ENCODE results near the gene CACNA1C. TPM values are rescaled to one million over a fixed set of nuclear protein-coding genes. Genes with fewer than 3 reads are reported as not detected.

CACNA1C gene
- total RNA-seq, 4 donors from 2014 or later, result 0.38 to 2.4 (median 1.4) TPM

DNA sequence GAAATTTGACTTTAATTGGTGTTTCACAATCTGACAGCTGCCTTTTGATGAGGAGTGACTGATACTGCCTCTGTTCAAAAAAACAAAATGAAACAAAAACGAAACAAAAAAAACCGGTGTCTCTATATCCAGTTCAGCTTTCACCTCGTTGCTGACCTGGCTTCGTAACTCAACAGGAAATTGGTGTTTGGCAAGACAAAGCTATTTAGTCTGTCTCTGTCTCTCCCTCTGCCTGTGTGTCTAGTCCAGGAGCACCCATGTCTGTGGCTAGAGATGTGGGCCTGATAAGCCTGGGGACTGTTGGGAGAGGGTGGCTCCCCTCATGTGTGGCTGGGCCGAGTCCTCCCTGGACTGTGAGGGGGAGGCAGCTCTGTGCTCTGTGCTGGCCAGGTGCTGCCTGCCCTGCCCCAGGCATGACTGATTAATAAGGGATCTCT, 11.3 kb downstream of the CACNA1C start:
- intact Hi-C loops (cut with DNase I; ENCODE audit: low total_unique reads), result no loop called here
- 28 to 35% methylated on average over 5 of the region's 5 CpGs for WGBS, 2 donors
- no peak for DNase-seq (ENCODE audit: low spot score in 2 of 2)
- no peak overlapping the region for H3K4me3 ChIP-seq (ENCODE audit: low read depth, poor library complexity, severe bottlenecking)
- TF ChIP-seq POLR2A (IDR thresholded peaks at IDR 0.05), result no peak
- TF ChIP-seq, protein P1, sequence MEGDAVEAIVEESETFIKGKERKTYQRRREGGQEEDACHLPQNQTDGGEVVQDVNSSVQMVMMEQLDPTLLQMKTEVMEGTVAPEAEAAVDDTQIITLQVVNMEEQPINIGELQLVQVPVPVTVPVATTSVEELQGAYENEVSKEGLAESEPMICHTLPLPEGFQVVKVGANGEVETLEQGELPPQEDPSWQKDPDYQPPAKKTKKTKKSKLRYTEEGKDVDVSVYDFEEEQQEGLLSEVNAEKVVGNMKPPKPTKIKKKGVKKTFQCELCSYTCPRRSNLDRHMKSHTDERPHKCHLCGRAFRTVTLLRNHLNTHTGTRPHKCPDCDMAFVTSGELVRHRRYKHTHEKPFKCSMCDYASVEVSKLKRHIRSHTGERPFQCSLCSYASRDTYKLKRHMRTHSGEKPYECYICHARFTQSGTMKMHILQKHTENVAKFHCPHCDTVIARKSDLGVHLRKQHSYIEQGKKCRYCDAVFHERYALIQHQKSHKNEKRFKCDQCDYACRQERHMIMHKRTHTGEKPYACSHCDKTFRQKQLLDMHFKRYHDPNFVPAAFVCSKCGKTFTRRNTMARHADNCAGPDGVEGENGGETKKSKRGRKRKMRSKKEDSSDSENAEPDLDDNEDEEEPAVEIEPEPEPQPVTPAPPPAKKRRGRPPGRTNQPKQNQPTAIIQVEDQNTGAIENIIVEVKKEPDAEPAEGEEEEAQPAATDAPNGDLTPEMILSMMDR (IDR thresholded peaks at IDR 0.05), result no peak

- no peak for DNase-seq (ENCODE audit: low spot score in 2 of 2)
- intact Hi-C loops (cut with DNase I; ENCODE audit: low total_unique reads), result no loop called here
- WGBS, 2 donors, result 85 to 90% methylated on average over 6 of the region's 6 CpGs
- TF ChIP-seq, protein P1 (IDR thresholded peaks at IDR 0.05), result no peak
- no peak for TF ChIP-seq POLR2A (IDR thresholded peaks at IDR 0.05)
- H3K4me3 ChIP-seq (ENCODE audit: low read depth, poor library complexity, severe bottlenecking), result no peak overlapping the region
Observed at GRCh38 chr12:2068653-2069052, 15.9 kb downstream of the CACNA1C start.

DNA sequence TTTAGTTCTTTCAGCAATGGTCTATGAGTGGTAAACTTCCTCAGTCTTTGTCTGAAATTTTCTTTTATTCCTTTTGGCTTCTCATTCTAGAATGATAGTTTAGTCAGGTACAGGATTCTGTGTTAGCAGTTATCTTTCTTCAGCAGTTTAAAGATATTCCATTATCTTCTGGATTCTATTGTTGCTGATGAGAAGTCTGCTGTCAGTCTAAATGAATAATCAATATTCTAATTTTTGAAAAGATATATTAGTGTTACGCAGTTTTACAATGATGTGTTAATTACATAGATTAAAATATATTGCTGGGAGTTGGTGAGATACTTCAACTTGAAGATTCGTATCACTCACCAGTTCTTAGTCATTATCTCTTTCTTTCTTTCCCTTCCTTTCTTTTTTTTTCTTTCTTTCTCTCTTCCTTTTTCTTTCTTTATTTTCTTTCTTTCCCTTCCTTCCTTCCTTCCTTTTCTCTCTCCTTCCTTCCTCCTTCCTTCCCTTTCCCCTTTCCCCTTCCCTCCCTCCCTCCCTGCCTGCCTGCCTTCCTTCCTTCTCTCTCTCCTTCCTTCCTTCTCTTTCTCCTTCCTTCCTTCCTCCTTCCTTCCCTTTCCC, 17.8 kb downstream of the CACNA1C start:
- intact Hi-C loops (cut with DNase I; ENCODE audit: low total_unique reads), result no loop called here

GRCh38 chr12:2074792-2075191, 22.0 kb downstream of the CACNA1C start:
- no peak for TF ChIP-seq POLR2A (IDR thresholded peaks at IDR 0.05)
- TF ChIP-seq, protein P1 (IDR thresholded peaks at IDR 0.05), result no peak
- intact Hi-C loops (cut with DNase I; ENCODE audit: low total_unique reads), result no loop called here

More for the DNA sequence above, 17.8 kb downstream of the CACNA1C start:
- no peak overlapping the region for H3K4me3 ChIP-seq (ENCODE audit: low read depth, poor library complexity, severe bottlenecking)
- 95 to 97% methylated on average over 2 of the region's 2 CpGs for WGBS, 2 donors
- TF ChIP-seq POLR2A (IDR thresholded peaks at IDR 0.05), result no peak
- TF ChIP-seq, protein P1 (IDR thresholded peaks at IDR 0.05), result no peak
- DNase-seq (ENCODE audit: low spot score in 2 of 2), result no peak

DNA sequence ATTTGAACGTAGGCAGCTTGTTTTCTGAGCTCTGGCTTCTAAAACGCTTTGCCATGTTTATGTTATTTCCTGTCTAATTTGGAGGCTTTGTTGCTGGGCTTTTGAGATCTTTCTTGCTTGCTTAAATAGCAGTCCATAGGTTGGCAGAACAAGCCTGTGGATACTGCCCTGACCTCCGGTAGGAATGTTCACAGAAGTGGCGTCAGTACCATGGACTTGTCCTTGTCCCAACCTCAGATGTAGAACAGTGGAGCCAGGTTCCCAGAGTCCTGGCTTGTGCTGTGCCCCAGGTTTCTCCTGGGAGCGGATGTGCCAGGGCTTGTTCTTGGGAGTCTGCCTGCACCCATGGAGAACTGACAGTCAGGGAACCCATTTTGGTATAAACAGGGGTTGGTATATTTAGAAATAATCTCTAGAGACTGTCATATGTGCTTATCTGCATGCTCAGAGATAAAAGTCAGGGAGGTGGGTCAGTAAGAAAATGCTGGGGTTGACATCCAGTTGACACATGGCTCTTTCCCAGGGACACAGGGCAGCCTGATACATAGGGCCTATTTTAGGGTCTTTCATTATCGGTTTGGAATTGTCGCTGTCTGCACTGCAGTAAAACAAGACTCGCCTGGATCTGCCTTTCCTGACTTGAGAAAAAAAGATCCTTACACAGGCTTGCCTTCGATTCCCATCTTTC, 22.9 kb downstream of the CACNA1C start:
- no peak for TF ChIP-seq POLR2A (IDR thresholded peaks at IDR 0.05)
- TF ChIP-seq, protein P1 (IDR thresholded peaks at IDR 0.05), result no peak
- no peak overlapping the region for H3K4me3 ChIP-seq (ENCODE audit: low read depth, poor library complexity, severe bottlenecking)
- DNase-seq (ENCODE audit: low spot score in 2 of 2), result no peak
- WGBS, 2 donors, result 40 to 54% methylated on average over 9 of the region's 9 CpGs
- intact Hi-C loops (cut with DNase I; ENCODE audit: low total_unique reads), result no loop called here

More at GRCh38 chr12:2074792-2075191, 22.0 kb downstream of the CACNA1C start:
- 90 to 92% methylated on average over 4 of the region's 4 CpGs for WGBS, 2 donors
- peak in 1 of 2 donors; percentile 18 for DNase-seq (ENCODE audit: low spot score in 2 of 2)
- no peak overlapping the region for H3K4me3 ChIP-seq (ENCODE audit: low read depth, poor library complexity, severe bottlenecking)
